T-cell (primary cell): ENCODE results near the gene LCN15. TPM values are rescaled to one million over a fixed set of nuclear protein-coding genes. Genes with fewer than 3 reads are reported as not detected.

Experiments
- ATAC-seq, 4 experiments: fragments of 200-7000 bp in 3 of 4; fragments of 150-1000 bp in 1 of 4; cut with Tn5 transposase; replicated peaks in 1 of 4; 1 replicate in 3 of 4; 2 replicates in 1 of 4; pipeline ENCODE4 v1.10.0; 2021; ENCODE audit warnings: moderate library complexity in 3 of 4, mild to moderate bottlenecking in 2 of 4, moderate number of reproducible peaks in 1 of 4
- CTCF ChIA-PET, 2 donors: fragments of 300-600 bp; sonication (Branson Sonifier 250); formaldehyde crosslinking; loops; one replicate each; lab custom pipeline; 2022; ENCODE audit warnings: antibody characterized with exemption in 2 of 2; lab: Charles Lee
- POLR2A ChIA-PET, 2 donors: fragments of 300-600 bp; sonication (Branson Sonifier 250); formaldehyde crosslinking; loops; one replicate each; lab custom pipeline; 2022; ENCODE audit warnings: antibody characterized with exemption in 2 of 2; lab: Charles Lee
- DNase-seq, 35 experiments: peaks; one replicate each; pipeline versions ENCODE4 v3.0.0 to v3.0.0-alpha.2; 2013 to 2023
- H3K27ac ChIP-seq: one replicate; pipeline ENCODE4 v1.5.1; 2013; ENCODE audit warnings: low read length
- H3K27me3 ChIP-seq, 2 experiments: replicated peaks in 1 of 2; 1 replicate in 1 of 2; 2 replicates in 1 of 2; pipeline versions ENCODE4 v1.6.1 to v1.7.0; 2013; ENCODE audit warnings: low read length in 1 of 2, mixed read lengths in 1 of 2; ENCODE audit not compliant: control insufficient read depth in 2 of 2, insufficient read depth in 2 of 2; ENCODE audit errors: extremely low read depth in 1 of 2
- H3K36me3 ChIP-seq, 2 donors: 1 replicate in 1 of 2; 2 replicates in 1 of 2; pipeline versions ENCODE4 v1.6.1 to v1.7.0; 2013; ENCODE audit warnings: low read length in 1 of 2; ENCODE audit not compliant: control insufficient read depth in 2 of 2, insufficient read depth in 1 of 2; ENCODE audit errors: extremely low read depth in 1 of 2
- H3K4me1 ChIP-seq, 2 experiments: 1 replicate in 1 of 2; 2 replicates in 1 of 2; pipeline versions ENCODE4 v1.6.1 to v1.7.0; 2013; ENCODE audit warnings: low read length in 2 of 2, mixed read lengths in 1 of 2; ENCODE audit not compliant: insufficient read depth in 2 of 2, control insufficient read depth in 1 of 2; ENCODE audit errors: extremely low read depth in 1 of 2
- H3K4me3 ChIP-seq, 2 donors: 1 replicate in 1 of 2; 2 replicates in 1 of 2; pipeline versions ENCODE4 v1.5.1 to v1.7.0; 2013; ENCODE audit warnings: mild to moderate bottlenecking in 2 of 2, low read length in 1 of 2, moderate library complexity in 1 of 2; ENCODE audit not compliant: control insufficient read depth in 1 of 2; ENCODE audit errors: extremely low read depth in 1 of 2
- H3K9me3 ChIP-seq: 2 replicates; pipeline ENCODE4 v1.7.0; 2013
- H3K27ac Mint-ChIP-seq, 2 donors: one replicate each; pipeline ENCODE4 v1.8.0; 2020 to 2021; ENCODE audit warnings: mild to moderate bottlenecking in 2 of 2, mixed read lengths in 2 of 2
- H3K27me3 Mint-ChIP-seq, 2 donors: one replicate each; pipeline ENCODE4 v1.8.0; 2021 to 2022; ENCODE audit warnings: mixed read lengths in 2 of 2
- H3K36me3 Mint-ChIP-seq: one replicate; pipeline ENCODE4 v1.8.0; 2021; ENCODE audit warnings: mixed read lengths
- H3K4me1 Mint-ChIP-seq, 3 donors: one replicate each; pipeline ENCODE4 v1.8.0; 2020 to 2022; ENCODE audit warnings: mixed read lengths in 3 of 3, mild to moderate bottlenecking in 1 of 3
- H3K4me3 Mint-ChIP-seq, 3 donors: one replicate each; pipeline ENCODE4 v1.8.0; 2020 to 2022; ENCODE audit warnings: mild to moderate bottlenecking in 3 of 3, mixed read lengths in 3 of 3, moderate library complexity in 3 of 3
- H3K9me3 Mint-ChIP-seq, 3 donors: one replicate each; pipeline ENCODE4 v1.8.0; 2020 to 2022; ENCODE audit warnings: mixed read lengths in 3 of 3
- WGBS: methylation state at CpG from one replicate; pipeline ENCODE4 v1.1.5; 2013; ENCODE audit warnings: missing lambda C conversion rate; ENCODE audit not compliant: insufficient coverage; 5-methylcytosine and 5-hydroxymethylcytosine counted together
- total RNA-seq, 35 experiments: library from RNA in 6 of 35; stranded (reverse) in 6 of 35; fragments of 120-200 nt in 1 of 35; gene quantifications; one replicate each; pipeline versions ENCODE4 v1.2.1 to v1.2.4 and lab custom pipeline; 2013 to 2026

Gene LCN15
- total RNA-seq, 5 donors from 2014 or later (not counting 1 experiment from before 2014, with no cell fraction given): not detected

GRCh38 chr9:136723362-136723976 is 40.8 kb downstream of the LCN15 start:
- no peak for DNase-seq
- Histone ChIP-seq H3K27ac (no peak overlapping the region), H3K4me3 (no peak overlapping the region), H3K36me3 (peaks cover 32 to 50% of the 10 kb centered on the region in 2 donors), H3K9me3 (no peaks in the 10 kb centered on the region), H3K27me3 (peaks cover 0 to 5% of the 10 kb centered on the region in 2 experiments), H3K4me1 (peaks cover 11 to 41% of the 10 kb centered on the region in 2 experiments)
- Mint-ChIP-seq H3K36me3 (peaks cover 32% of the 10 kb centered on the region), H3K9me3 (no peaks in the 10 kb centered on the region), H3K27ac (peak overlapping the region in 1 of 2 donors; percentile 6), H3K4me1 (peaks cover 24 to 40% (median 27%) of the 10 kb centered on the region in 3 donors), H3K27me3 (no peaks in the 10 kb centered on the region), H3K4me3 (no peak overlapping the region)
- 86% methylated on average over 32 of the region's 32 CpGs for WGBS
- ChIA-PET CTCF (no interaction called here), POLR2A (no interaction called here)
- ATAC-seq: no peak

GRCh38 chr9:136722969-136723356 is 41.4 kb downstream of the LCN15 start:
- H3K27me3 ChIP-seq: peaks cover 0 to 7% of the 10 kb centered on the region in 2 experiments
- Mint-ChIP-seq H3K4me1 (peaks cover 24 to 42% (median 27%) of the 10 kb centered on the region in 3 donors), H3K36me3 (peaks cover 32% of the 10 kb centered on the region), H3K27me3 (no peaks in the 10 kb centered on the region), H3K9me3 (no peaks in the 10 kb centered on the region), H3K27ac (no peak overlapping the region), H3K4me3 (no peak overlapping the region)
- no peak overlapping the region for H3K4me3 ChIP-seq
- ATAC-seq (no peak), DNase-seq (no peak)
- CTCF ChIA-PET: no interaction called here
- peaks cover 11 to 42% of the 10 kb centered on the region in 2 experiments for H3K4me1 ChIP-seq
- H3K27ac ChIP-seq: no peak overlapping the region
- 87% methylated on average over 23 of the region's 24 CpGs for WGBS
- H3K36me3 ChIP-seq: peaks cover 32 to 50% of the 10 kb centered on the region in 2 donors
- POLR2A ChIA-PET: no interaction called here
- H3K9me3 ChIP-seq: no peaks in the 10 kb centered on the region

GRCh38 chr9:136722093-136722968 is 42.0 kb downstream of the LCN15 start:
- Histone ChIP-seq H3K4me1 (peaks cover 11 to 38% of the 10 kb centered on the region in 2 experiments), H3K36me3 (peaks cover 32 to 50% of the 10 kb centered on the region in 2 donors), H3K9me3 (no peaks in the 10 kb centered on the region), H3K4me3 (no peak overlapping the region), H3K27me3 (peaks cover 0 to 8% of the 10 kb centered on the region in 2 experiments), H3K27ac (no peak overlapping the region)
- WGBS: 83% methylated on average over 30 of the region's 31 CpGs
- ATAC-seq (no peak), DNase-seq (no peak)
- Mint-ChIP-seq H3K36me3 (peaks cover 30% of the 10 kb centered on the region), H3K27ac (no peak overlapping the region), H3K27me3 (no peaks in the 10 kb centered on the region), H3K4me3 (no peak overlapping the region), H3K9me3 (no peaks in the 10 kb centered on the region), H3K4me1 (peaks cover 24 to 39% (median 27%) of the 10 kb centered on the region in 3 donors)
- ChIA-PET CTCF (no interaction called here), POLR2A (no interaction called here)

GRCh38 chr9:136721339-136722092 is 42.8 kb downstream of the LCN15 start:
- Mint-ChIP-seq H3K36me3 (peaks cover 25% of the 10 kb centered on the region), H3K9me3 (no peaks in the 10 kb centered on the region), H3K27ac (no peak overlapping the region), H3K4me3 (no peak overlapping the region), H3K27me3 (peaks cover 0 to 3% of the 10 kb centered on the region in 2 donors), H3K4me1 (peaks cover 18 to 33% (median 23%) of the 10 kb centered on the region in 3 donors)
- ATAC-seq: peak in 1 of 4 experiments; percentile 4
- ChIA-PET CTCF (no interaction called here), POLR2A (no interaction called here)
- peaks cover 32 to 49% of the 10 kb centered on the region in 2 donors for H3K36me3 ChIP-seq
- peaks cover 0 to 13% of the 10 kb centered on the region in 2 experiments for H3K27me3 ChIP-seq
- H3K9me3 ChIP-seq: no peaks in the 10 kb centered on the region
- H3K4me3 ChIP-seq: no peak overlapping the region
- peaks cover 5 to 30% of the 10 kb centered on the region in 2 experiments for H3K4me1 ChIP-seq
- H3K27ac ChIP-seq: no peak overlapping the region
- WGBS: 85% methylated on average over 26 of the region's 30 CpGs
- DNase-seq: no peak

- H3K4me1 ChIP-seq: peaks cover 2 to 24% of the 10 kb centered on the region in 2 experiments
- CTCF ChIA-PET: no interaction called here
- POLR2A ChIA-PET: no interaction called here
- DNase-seq: no peak
- peaks cover 13 to 27% (median 17%) of the 10 kb centered on the region in 3 donors for H3K4me1 Mint-ChIP-seq
- no peak overlapping the region for H3K4me3 ChIP-seq
- no peak overlapping the region for H3K27ac ChIP-seq
- peaks cover 19% of the 10 kb centered on the region for H3K36me3 Mint-ChIP-seq
- H3K36me3 ChIP-seq: peaks cover 30 to 43% of the 10 kb centered on the region in 2 donors
- 88% methylated on average over 10 of the region's 11 CpGs for WGBS
- H3K9me3 ChIP-seq: no peaks in the 10 kb centered on the region
- no peak overlapping the region for H3K27ac Mint-ChIP-seq
- no peaks in the 10 kb centered on the region for H3K9me3 Mint-ChIP-seq
- no peak overlapping the region for H3K4me3 Mint-ChIP-seq
- peaks cover 0 to 18% of the 10 kb centered on the region in 2 experiments for H3K27me3 ChIP-seq
- H3K27me3 Mint-ChIP-seq: peaks cover 1 to 7% of the 10 kb centered on the region in 2 donors
- ATAC-seq: no peak
These were observed 43.4 kb downstream of the LCN15 start for GRCh38 chr9:136720898-136721338.
